HG03103 (cell line): ENCODE measurements around the gene FGF7.
"Not testable (repeated sequence)": the region's sequence is repeated elsewhere in the genome, so short reads cannot be mapped to it uniquely, and the experiment has no call there.

Source experiments
- ATAC-seq: cut with Tn5 transposase; IDR thresholded peaks from one replicate; pipeline ENCODE4 v1.9.1; 2021; ENCODE audit warnings: low read depth; ENCODE audit not compliant: unreplicated experiment

FGF7 gene

GRCh38 chr15:49438962-49439631 lies 16.1 kb downstream of the FGF7 start:
- ATAC-seq: peak; percentile 81

GRCh38 chr15:49439678-49440395 lies 16.8 kb downstream of the FGF7 start:
- no peak for ATAC-seq

- ATAC-seq: no peak
Measured at GRCh38 chr15:49441356-49441755, 18.3 kb downstream of the FGF7 start.

GRCh38 chr15:49441816-49442215 lies 18.8 kb downstream of the FGF7 start:
- no peak for ATAC-seq

- no peak for ATAC-seq
Measured at GRCh38 chr15:49452595-49452994, 29.6 kb downstream of the FGF7 start.

GRCh38 chr15:49456166-49456565 lies 33.1 kb downstream of the FGF7 start:
- ATAC-seq: no peak

GRCh38 chr15:49458145-49458544 lies 35.1 kb downstream of the FGF7 start:
- ATAC-seq: no peak

- ATAC-seq: no peak
Measured at GRCh38 chr15:49460411-49460941, 37.4 kb downstream of the FGF7 start.

- no peak for ATAC-seq
Measured at GRCh38 chr15:49462232-49462844, 39.3 kb downstream of the FGF7 start.

- ATAC-seq: no peak
Measured at GRCh38 chr15:49464522-49464921, 41.5 kb downstream of the FGF7 start.

- ATAC-seq: no peak
Measured at GRCh38 chr15:49466119-49466518, 43.1 kb downstream of the FGF7 start.

- no peak for ATAC-seq
Measured at GRCh38 chr15:49467746-49468480, 44.9 kb downstream of the FGF7 start.

GRCh38 chr15:49468481-49468839 lies 45.4 kb downstream of the FGF7 start:
- no peak for ATAC-seq

- not testable (repeated sequence) for ATAC-seq
Measured at GRCh38 chr15:49471248-49471647, 48.2 kb downstream of the FGF7 start.

- ATAC-seq: no peak
Measured at GRCh38 chr15:49471733-49472132, 48.7 kb downstream of the FGF7 start.

GRCh38 chr15:49472338-49472737 lies 49.3 kb downstream of the FGF7 start:
- ATAC-seq: no peak

GRCh38 chr15:49473031-49473430 lies 50.0 kb downstream of the FGF7 start:
- ATAC-seq: no peak

GRCh38 chr15:49478021-49478420 lies 55.0 kb downstream of the FGF7 start:
- ATAC-seq: not testable (repeated sequence)

GRCh38 chr15:49478982-49479381 lies 55.9 kb downstream of the FGF7 start:
- ATAC-seq: not testable (repeated sequence)

GRCh38 chr15:49485401-49485800 lies 62.4 kb downstream of the FGF7 start:
- not testable (repeated sequence) for ATAC-seq

- no peak for ATAC-seq
Measured at GRCh38 chr15:49490966-49491365, 67.9 kb downstream of the FGF7 start.
